Measurements from ENCODE around the gene LAMP1.

The LAMP1 gene

GRCh38 chr13:113273321-113273720 lies 23.7 kb upstream of the LAMP1 start:
- Histone ChIP-seq H3K9me3 (ENCODE audit: control insufficient read depth in 1 of 2, low read length in 2 of 2) (no peaks in the 10 kb centered on the region), H3K27ac (ENCODE audit: low read depth, low read length) (no peak overlapping the region), H3K36me3 (ENCODE audit: control insufficient read depth in 1 of 2, insufficient read depth in 2 of 2, low read length in 2 of 2) (no peaks in the 10 kb centered on the region), H3K9ac (ENCODE audit: low read depth in 1 of 2, low read length in 2 of 2) (no peak overlapping the region), H3K4me1 (ENCODE audit: control insufficient read depth in 1 of 2, insufficient read depth in 2 of 2, low read length in 2 of 2) (no peaks in the 10 kb centered on the region), H3K4me3 (ENCODE audit: low read depth in 1 of 2, low read length in 2 of 2) (no peak overlapping the region), H3K27me3 (ENCODE audit: control insufficient read depth in 1 of 2, insufficient read depth in 2 of 2, low read length in 2 of 2) (no peaks in the 10 kb centered on the region)

GRCh38 chr13:113273851-113274590 lies 23.0 kb upstream of the LAMP1 start:
- Histone ChIP-seq H3K27ac (ENCODE audit: low read depth, low read length) (no peak overlapping the region), H3K4me3 (ENCODE audit: low read depth in 1 of 2, low read length in 2 of 2) (no peak overlapping the region), H3K9me3 (ENCODE audit: control insufficient read depth in 1 of 2, low read length in 2 of 2) (no peaks in the 10 kb centered on the region), H3K9ac (ENCODE audit: low read depth in 1 of 2, low read length in 2 of 2) (no peak overlapping the region), H3K4me1 (ENCODE audit: control insufficient read depth in 1 of 2, insufficient read depth in 2 of 2, low read length in 2 of 2) (no peaks in the 10 kb centered on the region), H3K36me3 (ENCODE audit: control insufficient read depth in 1 of 2, insufficient read depth in 2 of 2, low read length in 2 of 2) (no peaks in the 10 kb centered on the region), H3K27me3 (ENCODE audit: control insufficient read depth in 1 of 2, insufficient read depth in 2 of 2, low read length in 2 of 2) (no peaks in the 10 kb centered on the region)

GRCh38 chr13:113274721-113275120 lies 22.3 kb upstream of the LAMP1 start:
- H3K27me3 ChIP-seq (ENCODE audit: control insufficient read depth in 1 of 2, insufficient read depth in 2 of 2, low read length in 2 of 2), result no peaks in the 10 kb centered on the region
- no peaks in the 10 kb centered on the region for H3K9me3 ChIP-seq (ENCODE audit: control insufficient read depth in 1 of 2, low read length in 2 of 2)
- no peak overlapping the region for H3K27ac ChIP-seq (ENCODE audit: low read depth, low read length)
- H3K36me3 ChIP-seq (ENCODE audit: control insufficient read depth in 1 of 2, insufficient read depth in 2 of 2, low read length in 2 of 2), result no peaks in the 10 kb centered on the region
- H3K4me3 ChIP-seq (ENCODE audit: low read depth in 1 of 2, low read length in 2 of 2), result no peak overlapping the region
- H3K9ac ChIP-seq (ENCODE audit: low read depth in 1 of 2, low read length in 2 of 2), result no peak overlapping the region
- H3K4me1 ChIP-seq (ENCODE audit: control insufficient read depth in 1 of 2, insufficient read depth in 2 of 2, low read length in 2 of 2), result no peaks in the 10 kb centered on the region

DNA sequence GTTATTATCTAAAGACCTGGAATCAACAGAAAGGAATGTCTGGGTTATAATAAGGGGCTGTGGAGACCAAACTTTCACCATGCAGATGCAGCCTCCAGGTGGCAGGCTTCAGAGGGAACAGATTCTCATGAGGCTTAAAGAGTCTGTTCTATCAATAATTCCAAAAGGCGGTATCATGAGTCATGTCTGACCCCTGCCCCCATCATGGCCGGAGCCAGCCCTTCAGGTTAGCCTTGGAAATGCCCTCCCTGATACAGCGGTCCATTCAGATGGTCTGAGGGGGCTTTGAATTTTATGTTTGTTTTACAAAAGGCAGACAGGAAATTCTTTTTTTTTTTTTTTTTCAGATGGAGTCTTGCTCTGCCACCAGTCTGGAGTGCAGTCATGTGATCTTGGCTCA lies 21.7 kb upstream of the LAMP1 start:
- H3K9ac ChIP-seq (ENCODE audit: low read depth in 1 of 2, low read length in 2 of 2), result no peak overlapping the region
- no peak overlapping the region for H3K27ac ChIP-seq (ENCODE audit: low read depth, low read length)
- H3K4me1 ChIP-seq (ENCODE audit: control insufficient read depth in 1 of 2, insufficient read depth in 2 of 2, low read length in 2 of 2), result no peaks in the 10 kb centered on the region
- H3K27me3 ChIP-seq (ENCODE audit: control insufficient read depth in 1 of 2, insufficient read depth in 2 of 2, low read length in 2 of 2), result no peaks in the 10 kb centered on the region
- no peaks in the 10 kb centered on the region for H3K36me3 ChIP-seq (ENCODE audit: control insufficient read depth in 1 of 2, insufficient read depth in 2 of 2, low read length in 2 of 2)
- H3K9me3 ChIP-seq (ENCODE audit: control insufficient read depth in 1 of 2, low read length in 2 of 2), result no peaks in the 10 kb centered on the region
- no peak overlapping the region for H3K4me3 ChIP-seq (ENCODE audit: low read depth in 1 of 2, low read length in 2 of 2)

DNA sequence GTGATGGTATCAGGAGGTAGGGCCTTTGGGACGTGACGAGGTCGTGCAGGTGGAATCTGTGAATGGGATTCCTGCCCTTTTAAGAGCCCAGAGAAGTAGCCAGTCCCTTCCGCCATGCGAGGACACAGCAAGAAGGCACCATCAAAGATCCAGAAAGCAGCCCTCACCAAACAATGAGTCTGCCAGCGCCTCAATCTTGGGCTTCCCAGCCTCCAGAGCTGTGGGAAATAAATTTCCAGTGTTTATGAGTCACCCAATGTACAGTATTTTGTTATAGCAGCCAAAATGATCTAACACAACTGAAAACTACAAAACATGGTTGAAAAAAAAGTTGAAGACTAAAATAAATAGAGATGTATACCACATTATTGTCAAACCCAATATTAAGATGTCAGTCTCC lies 16.9 kb upstream of the LAMP1 start:
- Histone ChIP-seq H3K36me3 (ENCODE audit: control insufficient read depth in 1 of 2, insufficient read depth in 2 of 2, low read length in 2 of 2) (no peaks in the 10 kb centered on the region), H3K9me3 (ENCODE audit: control insufficient read depth in 1 of 2, low read length in 2 of 2) (no peaks in the 10 kb centered on the region), H3K4me1 (ENCODE audit: control insufficient read depth in 1 of 2, insufficient read depth in 2 of 2, low read length in 2 of 2) (no peaks in the 10 kb centered on the region), H3K9ac (ENCODE audit: low read depth in 1 of 2, low read length in 2 of 2) (no peak overlapping the region), H3K27ac (ENCODE audit: low read depth, low read length) (no peak overlapping the region), H3K4me3 (ENCODE audit: low read depth in 1 of 2, low read length in 2 of 2) (no peak overlapping the region), H3K27me3 (ENCODE audit: control insufficient read depth in 1 of 2, insufficient read depth in 2 of 2, low read length in 2 of 2) (no peaks in the 10 kb centered on the region)

DNA sequence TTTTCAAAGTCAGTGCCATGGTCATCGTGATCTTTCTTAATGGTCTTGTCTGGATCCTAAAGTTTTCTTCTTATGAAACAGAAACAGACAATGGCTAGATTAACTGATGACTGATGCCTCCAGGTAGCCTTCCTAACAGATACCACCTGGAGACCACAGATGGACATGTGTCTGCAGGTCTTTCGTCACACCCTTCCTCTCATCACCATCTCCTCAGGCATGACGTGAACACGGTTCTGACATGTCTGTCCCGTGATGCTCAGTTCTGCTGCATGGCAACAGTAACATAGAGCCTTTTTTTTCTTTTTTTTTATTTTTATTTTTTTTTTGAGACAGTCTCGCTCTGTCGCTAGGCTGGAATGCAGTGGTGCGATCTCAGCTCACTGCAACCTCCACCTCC lies 13.1 kb upstream of the LAMP1 start:
- no peak overlapping the region for H3K4me3 ChIP-seq (ENCODE audit: low read depth in 1 of 2, low read length in 2 of 2)
- no peaks in the 10 kb centered on the region for H3K27me3 ChIP-seq (ENCODE audit: control insufficient read depth in 1 of 2, insufficient read depth in 2 of 2, low read length in 2 of 2)
- no peak overlapping the region for H3K9ac ChIP-seq (ENCODE audit: low read depth in 1 of 2, low read length in 2 of 2)
- H3K9me3 ChIP-seq (ENCODE audit: control insufficient read depth in 1 of 2, low read length in 2 of 2), result no peaks in the 10 kb centered on the region
- no peaks in the 10 kb centered on the region for H3K4me1 ChIP-seq (ENCODE audit: control insufficient read depth in 1 of 2, insufficient read depth in 2 of 2, low read length in 2 of 2)
- no peaks in the 10 kb centered on the region for H3K36me3 ChIP-seq (ENCODE audit: control insufficient read depth in 1 of 2, insufficient read depth in 2 of 2, low read length in 2 of 2)
- no peak overlapping the region for H3K27ac ChIP-seq (ENCODE audit: low read depth, low read length)

- Histone ChIP-seq H3K36me3 (ENCODE audit: control insufficient read depth in 1 of 2, insufficient read depth in 2 of 2, low read length in 2 of 2) (no peaks in the 10 kb centered on the region), H3K27ac (ENCODE audit: low read depth, low read length) (no peak overlapping the region), H3K4me1 (ENCODE audit: control insufficient read depth in 1 of 2, insufficient read depth in 2 of 2, low read length in 2 of 2) (peaks cover 0 to 4% of the 10 kb centered on the region in 2 donors), H3K9me3 (ENCODE audit: control insufficient read depth in 1 of 2, low read length in 2 of 2) (no peaks in the 10 kb centered on the region), H3K27me3 (ENCODE audit: control insufficient read depth in 1 of 2, insufficient read depth in 2 of 2, low read length in 2 of 2) (peaks cover 6 to 11% of the 10 kb centered on the region in 2 donors), H3K9ac (ENCODE audit: low read depth in 1 of 2, low read length in 2 of 2) (no peak overlapping the region), H3K4me3 (ENCODE audit: low read depth in 1 of 2, low read length in 2 of 2) (no peak overlapping the region)
These were observed 8.2 kb upstream of the LAMP1 start for GRCh38 chr13:113288880-113289279.

DNA sequence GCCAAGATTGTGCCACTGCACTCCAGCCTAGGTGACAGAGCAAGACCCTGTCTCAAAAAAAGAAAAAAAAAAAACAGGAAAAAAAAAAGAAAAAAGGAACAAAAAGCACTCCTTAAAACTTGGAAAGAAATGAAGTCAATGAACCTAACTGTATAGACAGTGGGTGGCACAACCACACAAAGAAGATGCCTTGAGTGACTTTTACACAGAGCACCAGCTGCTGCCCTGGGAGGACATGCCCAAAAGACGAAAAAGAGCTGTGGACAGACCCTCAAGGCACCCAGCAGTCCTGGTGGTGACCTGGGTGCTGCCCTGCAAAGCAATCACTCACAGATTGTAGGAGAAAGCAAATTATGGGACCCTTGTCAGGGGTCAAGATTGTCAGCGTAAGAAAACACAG lies 5.9 kb upstream of the LAMP1 start:
- Histone ChIP-seq H3K27ac (ENCODE audit: low read depth, low read length) (no peak overlapping the region), H3K27me3 (ENCODE audit: control insufficient read depth in 1 of 2, insufficient read depth in 2 of 2, low read length in 2 of 2) (peaks cover 6 to 11% of the 10 kb centered on the region in 2 donors), H3K36me3 (ENCODE audit: control insufficient read depth in 1 of 2, insufficient read depth in 2 of 2, low read length in 2 of 2) (no peaks in the 10 kb centered on the region), H3K4me3 (ENCODE audit: low read depth in 1 of 2, low read length in 2 of 2) (no peak overlapping the region), H3K9ac (ENCODE audit: low read depth in 1 of 2, low read length in 2 of 2) (no peak overlapping the region), H3K9me3 (ENCODE audit: control insufficient read depth in 1 of 2, low read length in 2 of 2) (no peaks in the 10 kb centered on the region), H3K4me1 (ENCODE audit: control insufficient read depth in 1 of 2, insufficient read depth in 2 of 2, low read length in 2 of 2) (peaks cover under 1 to 4% of the 10 kb centered on the region in 2 donors)

DNA sequence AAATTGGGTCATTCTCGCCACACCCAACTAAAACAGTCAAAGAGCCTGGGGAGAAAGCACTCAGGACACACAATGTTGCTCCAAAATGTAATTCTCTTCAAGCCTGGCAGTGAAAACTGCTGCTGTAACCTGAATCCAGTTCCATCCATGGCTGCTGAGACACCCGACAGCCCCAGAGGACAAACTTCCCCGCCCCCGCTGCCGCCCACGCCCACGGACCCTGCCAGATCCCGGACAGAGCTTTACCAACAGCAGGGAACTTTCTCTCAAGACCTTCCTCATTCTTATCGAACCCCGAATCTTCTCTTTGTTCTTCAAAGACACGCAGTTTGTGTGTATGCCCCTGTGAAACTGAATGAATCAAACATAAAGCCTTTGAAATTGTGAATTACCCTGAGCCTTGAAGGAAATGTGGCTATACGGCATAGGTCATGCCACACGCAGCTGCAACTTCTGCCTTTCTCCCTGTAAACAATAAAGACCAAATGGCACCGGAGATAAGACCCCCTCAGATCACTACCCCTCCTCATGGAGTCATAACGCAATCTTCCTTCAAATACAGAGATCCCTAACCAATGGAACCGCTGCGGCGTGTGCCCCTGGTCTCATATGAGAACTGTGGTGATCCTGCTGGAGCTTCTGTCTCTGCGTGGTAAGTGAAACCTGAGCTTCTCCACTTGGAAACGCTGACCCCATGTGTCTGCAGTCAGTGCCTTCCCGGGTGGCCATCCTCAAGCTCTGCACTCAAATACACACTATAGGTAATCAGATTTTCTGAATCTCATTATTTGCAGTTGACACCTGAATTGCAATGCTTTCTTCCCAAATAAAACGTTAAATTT lies 4.8 kb upstream of the LAMP1 start:
- H3K27me3 ChIP-seq (ENCODE audit: control insufficient read depth in 1 of 2, insufficient read depth in 2 of 2, low read length in 2 of 2), result peaks cover 6 to 11% of the 10 kb centered on the region in 2 donors
- H3K27ac ChIP-seq (ENCODE audit: low read depth, low read length), result no peak overlapping the region
- H3K4me1 ChIP-seq (ENCODE audit: control insufficient read depth in 1 of 2, insufficient read depth in 2 of 2, low read length in 2 of 2), result peaks cover 4 to 5% of the 10 kb centered on the region in 2 donors
- H3K9ac ChIP-seq (ENCODE audit: low read depth in 1 of 2, low read length in 2 of 2), result no peak overlapping the region
- H3K9me3 ChIP-seq (ENCODE audit: control insufficient read depth in 1 of 2, low read length in 2 of 2), result no peaks in the 10 kb centered on the region
- no peaks in the 10 kb centered on the region for H3K36me3 ChIP-seq (ENCODE audit: control insufficient read depth in 1 of 2, insufficient read depth in 2 of 2, low read length in 2 of 2)
- H3K4me3 ChIP-seq (ENCODE audit: low read depth in 1 of 2, low read length in 2 of 2), result peak overlapping the region; percentile 10 to 14

DNA sequence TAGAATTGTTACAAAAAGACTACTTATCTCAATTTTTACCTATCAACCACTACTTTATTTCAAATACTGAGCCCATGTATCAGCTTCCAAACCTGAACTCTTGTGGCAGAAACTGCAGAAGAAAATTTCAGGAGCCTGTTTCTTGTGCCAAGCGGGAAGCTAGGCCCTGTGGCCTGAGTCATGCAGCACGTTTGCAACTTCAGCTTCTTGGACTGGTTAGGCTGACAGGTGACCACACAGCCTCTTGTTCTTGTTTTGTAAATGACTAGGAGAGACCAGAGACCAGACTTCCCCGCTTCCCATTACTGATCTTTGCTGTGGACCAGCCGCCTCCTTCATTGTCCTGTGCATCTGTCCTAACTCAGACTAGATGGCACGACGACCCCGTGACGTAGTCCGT lies 3.4 kb upstream of the LAMP1 start:
- H3K27me3 ChIP-seq (ENCODE audit: control insufficient read depth in 1 of 2, insufficient read depth in 2 of 2, low read length in 2 of 2), result peaks cover 6 to 11% of the 10 kb centered on the region in 2 donors
- H3K4me1 ChIP-seq (ENCODE audit: control insufficient read depth in 1 of 2, insufficient read depth in 2 of 2, low read length in 2 of 2), result peaks cover 4 to 15% of the 10 kb centered on the region in 2 donors
- no peak overlapping the region for H3K4me3 ChIP-seq (ENCODE audit: low read depth in 1 of 2, low read length in 2 of 2)
- no peaks in the 10 kb centered on the region for H3K36me3 ChIP-seq (ENCODE audit: control insufficient read depth in 1 of 2, insufficient read depth in 2 of 2, low read length in 2 of 2)
- no peak overlapping the region for H3K9ac ChIP-seq (ENCODE audit: low read depth in 1 of 2, low read length in 2 of 2)
- no peak overlapping the region for H3K27ac ChIP-seq (ENCODE audit: low read depth, low read length)
- H3K9me3 ChIP-seq (ENCODE audit: control insufficient read depth in 1 of 2, low read length in 2 of 2), result no peaks in the 10 kb centered on the region

Measured in duodenal mucosa (tissue), 2 donors.